HPDE6-E6E7 (cell line): ENCODE results near the gene PTMA.

Experiments used
- DNase-seq: peaks from one replicate; pipeline ENCODE4 v3.0.0; 2011; ENCODE audit warnings: missing footprints; ENCODE audit errors: extremely low spot score

The PTMA gene

DNA sequence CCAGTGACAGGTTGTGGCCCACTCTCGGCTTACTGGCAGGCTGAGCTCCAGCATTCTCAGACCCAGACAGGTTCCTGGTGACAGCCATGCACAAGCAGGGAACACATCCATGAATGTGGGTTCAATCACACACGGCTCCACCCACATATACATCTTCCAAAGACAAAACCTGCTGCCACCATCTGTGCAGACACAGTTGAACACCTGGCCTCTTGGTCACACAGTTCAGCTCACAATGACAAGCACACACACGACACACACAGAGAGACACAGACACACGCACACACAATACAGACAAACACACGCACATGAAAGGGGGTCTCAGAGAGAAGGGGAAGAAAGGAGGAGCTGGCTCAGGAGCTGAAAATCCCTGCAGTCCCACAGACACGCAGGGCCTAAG is 32.1 kb upstream of the PTMA start:
- no peak for DNase-seq

GRCh38 chr2:231677632-231678104 is 30.7 kb upstream of the PTMA start:
- peak; percentile 50 for DNase-seq

DNA sequence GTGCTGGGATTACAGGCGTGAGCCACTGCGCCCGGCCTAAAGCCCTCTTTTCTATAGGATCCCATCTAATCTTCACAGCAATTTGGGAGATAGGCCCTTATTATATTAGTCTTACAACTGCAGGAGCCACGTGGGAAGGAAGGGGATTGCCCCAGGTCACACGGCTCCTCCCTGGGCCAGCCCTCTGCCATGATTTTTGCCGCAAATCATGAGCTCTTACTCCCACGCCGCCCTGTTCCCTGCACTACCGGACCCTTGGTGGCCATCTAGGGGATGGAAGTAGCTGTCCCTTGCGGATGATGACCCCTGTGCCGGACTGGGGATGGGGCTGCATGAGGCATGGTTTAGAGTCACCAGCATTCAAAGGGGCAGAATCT is 28.4 kb upstream of the PTMA start:
- DNase-seq, result no peak

DNA sequence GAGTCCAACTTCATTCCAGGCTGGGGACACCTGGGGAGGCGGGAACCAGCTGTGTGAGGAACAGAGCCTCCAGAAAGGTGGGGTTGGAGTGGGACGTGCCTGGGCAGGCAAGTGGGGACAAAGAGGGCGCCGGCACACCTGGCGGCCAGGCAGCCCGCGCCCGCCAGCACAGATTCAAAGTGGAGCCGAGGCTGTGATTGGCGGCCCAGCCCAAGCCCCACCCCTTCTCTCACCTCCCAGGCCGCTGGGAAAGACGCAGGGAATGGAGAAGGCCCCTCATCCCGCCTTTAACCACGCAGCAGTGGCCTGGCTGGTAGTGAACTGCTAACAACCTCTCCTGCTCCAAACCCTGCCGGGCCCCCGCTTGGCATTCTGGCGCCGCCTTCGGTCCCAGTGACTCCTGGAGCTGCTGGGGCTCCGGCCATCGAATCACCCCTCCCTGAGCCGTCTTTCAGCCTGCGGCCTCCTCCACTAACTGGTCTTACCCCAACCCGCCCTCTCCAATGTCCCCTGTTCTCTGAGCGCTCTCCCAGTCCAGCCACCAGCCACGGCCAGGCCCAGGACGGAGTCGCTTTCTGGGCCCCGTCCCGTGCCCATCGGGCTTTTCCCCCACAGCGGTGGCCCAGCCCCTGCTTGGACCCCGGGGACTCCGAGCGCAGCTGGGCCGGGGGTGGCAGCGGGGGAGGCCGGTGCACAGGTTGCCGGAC is 27.9 kb upstream of the PTMA start:
- no peak for DNase-seq

GRCh38 chr2:231680992-231681852 is 27.1 kb upstream of the PTMA start:
- no peak for DNase-seq

GRCh38 chr2:231682603-231683291 is 25.6 kb upstream of the PTMA start:
- DNase-seq, result no peak

- DNase-seq, result no peak
Measured at GRCh38 chr2:231683292-231684235, 24.8 kb upstream of the PTMA start.

DNA sequence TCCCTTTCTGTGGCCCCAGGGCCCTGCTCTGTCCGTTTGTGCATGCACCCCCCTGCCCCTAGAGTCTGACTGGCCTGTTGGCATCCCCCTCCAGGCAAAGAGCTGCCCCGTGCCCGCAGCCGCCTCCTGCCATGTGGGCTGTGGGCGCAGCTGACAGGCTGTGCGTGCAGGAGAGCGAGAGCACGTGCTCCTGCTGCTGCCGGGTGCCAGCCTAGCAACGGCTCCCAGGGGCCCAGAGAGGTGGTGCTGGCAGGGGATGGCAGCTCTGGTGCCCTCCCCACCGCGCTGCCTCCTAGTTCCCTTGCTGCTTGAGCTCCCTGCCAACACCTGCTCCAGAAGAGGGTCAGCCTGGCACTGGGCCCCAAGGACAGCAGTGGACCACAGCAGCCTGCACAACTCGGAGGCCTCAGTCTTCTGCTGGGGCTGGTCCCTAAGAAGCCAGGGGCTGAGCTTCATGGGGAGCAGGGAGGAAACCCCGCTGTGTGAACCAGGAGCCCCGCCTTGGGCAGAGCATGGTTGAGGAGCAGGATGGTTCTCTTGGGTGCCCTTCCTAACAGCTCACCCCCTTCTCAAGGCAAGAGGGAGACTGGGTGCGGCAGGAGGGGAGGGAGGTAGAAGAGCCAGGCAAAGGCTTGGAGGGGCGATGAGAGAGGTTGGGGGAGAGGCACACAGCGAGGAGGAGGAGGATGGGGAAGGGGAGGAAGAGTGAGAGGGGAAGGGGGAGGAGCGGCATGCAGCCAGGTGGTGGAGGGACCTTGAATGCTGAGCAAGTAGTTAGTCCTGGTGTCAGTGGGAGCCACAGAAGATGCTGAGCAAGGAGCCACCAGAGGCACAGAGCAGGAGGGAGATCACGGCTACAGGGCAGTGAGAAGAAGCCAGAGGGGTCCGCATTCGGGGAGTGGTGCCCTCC is 23.8 kb upstream of the PTMA start:
- no peak for DNase-seq

DNA sequence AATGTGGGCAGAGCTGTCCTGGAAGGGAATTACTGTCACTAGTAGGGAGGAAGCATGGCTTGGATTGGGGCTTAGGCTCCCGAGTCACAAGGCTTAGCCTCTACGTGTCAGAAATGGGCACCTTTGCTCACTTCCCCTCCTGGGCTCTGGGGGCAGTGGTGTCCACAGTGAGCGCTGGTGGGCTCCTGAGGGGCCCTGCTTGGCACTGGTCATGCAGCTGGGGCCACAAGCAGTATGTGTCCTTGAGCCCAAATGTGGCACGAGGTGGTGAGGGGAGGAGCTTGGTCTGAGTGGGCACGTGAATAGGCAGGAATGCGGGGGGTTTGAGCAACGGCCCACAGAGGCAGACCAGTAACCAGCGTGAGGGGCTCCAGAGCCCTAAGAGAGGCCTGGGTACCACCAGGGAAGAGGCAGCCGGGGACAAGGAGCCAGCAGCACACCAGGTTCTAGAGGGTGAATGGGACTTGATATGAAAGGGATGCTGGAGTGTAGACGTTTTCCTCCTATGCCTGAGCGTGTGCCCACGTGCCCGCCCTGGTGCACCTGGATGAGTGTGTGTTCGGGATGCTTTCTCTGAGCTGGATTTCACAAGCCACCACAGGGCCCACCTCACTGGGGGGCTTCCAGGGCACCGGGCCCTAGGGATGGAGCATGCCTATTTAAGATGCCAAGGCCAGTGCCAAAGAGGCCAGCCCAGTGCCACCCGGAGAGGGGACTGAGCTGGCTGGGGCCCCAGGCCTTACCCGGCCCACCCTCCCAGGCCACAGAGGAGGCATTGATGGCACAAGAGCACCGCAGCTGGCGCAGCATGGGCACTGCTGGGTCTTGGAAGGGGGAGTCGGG is 22.8 kb upstream of the PTMA start:
- DNase-seq, result no peak

- no peak for DNase-seq
Measured at GRCh38 chr2:231686192-231687100, 21.9 kb upstream of the PTMA start.

- no peak for DNase-seq
Measured at GRCh38 chr2:231687133-231687852, 21.0 kb upstream of the PTMA start.

- no peak for DNase-seq
Measured at GRCh38 chr2:231687961-231688360, 20.4 kb upstream of the PTMA start.

DNA sequence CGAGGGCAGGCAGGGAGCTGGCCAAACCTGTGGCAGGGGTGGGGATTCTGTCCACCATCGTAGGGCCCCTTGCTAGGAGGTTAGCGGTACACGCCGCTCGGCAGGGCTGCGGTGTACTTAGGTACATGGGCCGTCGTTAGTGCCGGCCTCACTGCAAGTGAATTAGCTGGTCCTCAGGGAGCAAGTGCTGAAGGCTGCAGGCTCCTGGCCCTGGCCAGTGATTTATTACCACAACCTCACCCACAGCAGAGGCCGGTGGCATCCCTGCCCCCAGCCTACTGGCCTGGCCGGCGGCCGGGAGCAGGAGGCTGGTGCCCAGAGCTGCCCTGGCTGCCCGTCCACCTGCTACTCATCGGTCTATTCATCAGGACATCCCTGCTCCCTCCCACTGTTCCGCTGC is 19.6 kb upstream of the PTMA start:
- DNase-seq, result no peak

DNA sequence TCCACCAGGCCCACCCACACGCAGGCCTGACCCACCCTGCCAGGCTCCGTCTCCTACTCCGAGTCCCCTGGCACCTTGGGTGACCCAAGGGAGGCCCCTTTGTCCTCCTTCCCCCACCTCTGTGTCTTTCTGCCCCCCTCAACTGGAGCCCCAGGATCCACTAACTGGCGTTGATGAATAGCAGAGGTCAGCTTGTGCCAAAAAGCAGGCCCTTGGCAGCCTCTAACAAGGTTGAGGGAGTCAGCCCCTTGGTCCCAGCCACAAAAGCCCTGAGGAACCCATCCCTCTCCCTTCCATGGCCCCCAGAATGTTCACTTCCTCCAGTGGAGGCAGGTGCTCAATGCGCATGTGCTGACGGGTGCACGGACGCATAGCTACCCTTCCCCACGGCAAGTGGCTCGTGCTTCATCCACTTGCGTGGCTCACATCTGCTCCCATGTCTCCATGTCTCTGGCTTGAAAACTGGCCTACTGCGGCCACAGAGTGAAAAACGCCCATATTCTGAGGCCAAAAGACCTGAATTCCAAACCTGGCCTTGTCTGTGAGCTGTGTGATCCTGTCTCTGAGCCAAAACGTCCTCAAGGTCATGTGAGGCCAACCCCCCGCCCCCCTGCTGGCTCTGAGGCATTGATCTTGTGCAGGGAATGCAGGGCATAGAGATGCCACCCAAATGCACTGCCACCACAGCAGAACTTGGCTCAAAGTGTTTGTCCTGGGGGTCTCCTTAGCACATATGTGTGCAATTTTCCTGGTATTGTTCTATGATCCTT is 19.0 kb upstream of the PTMA start:
- DNase-seq, result no peak

DNA sequence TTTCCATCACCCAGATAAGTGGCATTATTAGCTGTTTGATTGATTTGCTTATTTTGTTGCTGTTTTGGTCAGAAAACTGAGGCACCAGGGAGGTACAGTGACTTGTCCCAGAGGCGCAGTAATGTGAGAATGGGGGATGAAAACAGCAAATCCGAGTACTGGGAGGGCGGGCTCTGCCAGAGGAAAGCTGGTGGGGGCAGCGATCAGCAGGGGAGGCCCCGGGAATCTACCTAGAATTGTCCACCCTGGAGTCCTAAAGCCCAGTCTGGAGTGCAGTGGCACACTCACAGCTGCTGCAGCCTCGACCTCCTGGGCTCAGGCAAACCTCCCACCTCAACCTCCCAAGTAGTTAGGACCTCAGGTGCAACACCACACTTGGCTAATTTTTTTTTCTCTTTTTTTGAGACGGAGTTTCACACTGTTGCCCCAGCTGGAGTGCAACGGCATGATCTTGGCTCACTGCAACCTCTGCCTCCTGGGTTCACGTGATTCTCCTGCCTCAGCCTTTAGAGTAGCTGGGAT is 17.0 kb upstream of the PTMA start:
- DNase-seq, result no peak

- no peak for DNase-seq
Measured at GRCh38 chr2:231692847-231693246, 15.5 kb upstream of the PTMA start.

DNA sequence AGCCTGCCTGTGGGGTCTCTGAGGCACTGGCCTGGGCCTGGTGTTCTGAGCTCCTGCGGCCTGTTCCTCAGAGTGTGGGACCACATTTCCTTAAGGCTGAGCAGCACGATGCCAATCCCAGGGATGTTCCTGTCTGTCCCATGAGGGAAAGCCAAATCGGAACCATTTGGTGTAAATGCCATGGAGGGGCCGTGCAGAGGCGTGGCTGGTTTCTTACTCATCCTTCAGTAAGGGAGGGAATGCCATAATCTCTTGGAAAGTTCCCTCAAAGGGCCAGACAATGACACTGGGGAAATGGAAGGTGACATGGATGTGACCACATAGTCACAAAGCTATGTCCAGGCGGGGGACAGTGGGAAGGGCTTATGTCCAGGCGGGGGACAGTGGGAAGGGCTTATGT is 14.4 kb upstream of the PTMA start:
- DNase-seq, result no peak
